HG03064 (cell line): ENCODE data around the gene EMD.

Experiments
- ATAC-seq: cut with Tn5 transposase; IDR thresholded peaks from one replicate; pipeline ENCODE4 v1.9.1; 2021; ENCODE audit warnings: low read depth; ENCODE audit not compliant: unreplicated experiment

Gene EMD

DNA sequence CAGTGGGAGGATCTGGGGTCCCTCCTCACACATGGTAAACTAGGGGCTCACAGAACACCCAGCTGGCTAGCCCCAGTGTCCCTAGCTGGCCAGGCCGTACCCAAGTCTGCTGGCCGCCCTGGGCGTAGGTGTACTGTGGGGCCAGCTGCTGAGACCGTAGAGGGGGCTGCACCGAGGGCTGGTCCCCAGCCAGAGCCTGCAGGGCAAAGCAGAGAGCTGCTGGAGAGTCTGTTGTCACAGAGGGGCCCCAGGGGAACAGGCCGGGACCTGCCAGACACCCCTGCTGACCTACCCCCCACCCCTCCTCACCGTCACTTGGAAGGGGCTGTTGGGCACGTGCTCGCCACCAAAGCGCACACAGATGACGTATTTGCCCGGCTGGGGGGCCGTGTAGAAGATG lies 24.6 kb upstream of the EMD start:
- no peak for ATAC-seq

DNA sequence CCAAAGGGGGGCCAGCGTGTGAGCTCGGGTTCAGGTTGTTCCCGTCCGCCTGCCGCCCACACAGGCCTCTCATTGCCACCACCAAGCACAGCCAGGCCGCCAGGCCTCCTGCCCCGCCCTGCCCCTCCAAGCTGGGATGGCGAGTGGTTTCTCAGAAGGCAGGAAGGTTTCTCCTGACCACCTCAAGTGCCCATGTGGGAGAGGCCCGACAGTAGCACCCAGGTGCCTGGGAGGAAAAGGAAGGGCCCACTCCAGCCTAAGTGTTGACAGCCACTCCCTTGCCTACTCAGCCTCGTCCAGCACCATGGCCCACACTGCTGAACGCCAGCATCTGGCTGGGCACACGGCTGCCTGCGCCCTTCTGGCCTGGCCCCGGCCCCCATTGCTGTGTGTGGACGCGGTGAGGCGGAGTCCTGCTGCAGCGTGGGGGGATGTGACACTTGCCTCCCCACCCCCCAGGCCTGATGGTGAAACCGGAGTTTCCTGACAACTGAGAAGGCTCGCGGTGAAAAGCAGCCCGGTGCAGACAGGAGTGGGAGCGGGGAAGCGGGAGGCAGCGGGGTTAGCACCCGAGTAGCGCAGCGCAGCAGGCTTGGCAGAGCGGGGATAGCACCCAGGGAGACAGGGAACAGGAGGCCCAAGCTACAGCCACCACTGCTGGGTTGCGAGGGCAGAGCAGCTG lies 23.9 kb upstream of the EMD start:
- no peak for ATAC-seq

DNA sequence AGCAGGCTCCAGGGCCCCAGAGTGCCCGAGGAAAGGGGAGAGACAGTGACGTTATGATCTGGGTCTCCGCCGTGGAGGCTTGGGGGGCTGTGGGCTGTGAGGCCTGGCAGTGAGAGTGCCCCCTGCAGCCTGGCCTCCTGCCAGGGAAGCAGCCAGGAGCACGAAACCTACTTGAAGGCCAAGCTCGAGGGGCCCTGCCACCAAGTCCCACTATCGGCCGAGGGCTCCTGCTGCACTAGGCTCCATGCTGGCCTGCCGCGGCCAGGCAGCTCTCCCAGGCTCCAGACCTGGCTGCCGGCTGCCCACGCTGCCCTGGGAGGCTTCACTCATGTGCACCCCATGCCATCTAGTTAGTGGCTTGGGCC lies 23.3 kb upstream of the EMD start:
- no peak for ATAC-seq

DNA sequence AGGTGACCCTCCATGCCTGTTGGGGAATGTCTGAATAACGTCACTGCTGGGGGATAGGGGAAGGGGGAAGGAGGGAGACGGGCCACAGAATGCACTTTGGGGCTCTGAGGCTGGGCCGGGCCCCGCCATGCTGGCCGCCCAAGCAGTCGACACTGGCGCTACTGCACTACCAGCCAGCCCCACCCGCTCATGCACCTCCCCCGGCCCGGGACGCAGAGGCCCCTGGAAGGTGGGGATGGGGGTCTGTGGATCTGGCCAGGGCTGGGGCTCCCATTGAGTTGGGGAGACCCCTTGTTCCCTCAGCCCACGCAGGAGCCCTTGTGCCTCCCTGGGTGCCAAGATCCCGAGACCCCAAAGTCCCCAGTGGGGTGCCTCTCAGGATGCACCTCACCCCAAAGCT lies 22.5 kb upstream of the EMD start:
- no peak for ATAC-seq

DNA sequence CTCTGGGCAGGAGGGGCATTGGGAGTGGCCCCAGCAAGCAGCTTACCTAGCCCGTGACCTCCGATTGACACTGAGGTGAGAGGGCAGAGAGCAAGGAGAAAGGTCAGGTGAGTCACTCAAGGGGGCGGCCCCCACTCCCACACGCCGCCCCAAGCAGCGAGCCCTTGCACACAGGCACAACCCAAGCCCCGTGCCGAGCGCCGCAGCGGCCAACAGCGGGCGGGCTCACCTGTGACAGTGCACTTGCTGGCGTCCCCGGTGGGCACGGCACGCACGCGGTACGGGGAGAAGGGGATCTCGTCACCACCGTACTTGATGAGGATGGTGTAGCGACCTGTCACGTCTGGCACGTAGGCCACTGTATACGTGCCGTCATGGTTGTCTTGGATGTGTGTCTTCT lies 21.9 kb upstream of the EMD start:
- no peak for ATAC-seq

DNA sequence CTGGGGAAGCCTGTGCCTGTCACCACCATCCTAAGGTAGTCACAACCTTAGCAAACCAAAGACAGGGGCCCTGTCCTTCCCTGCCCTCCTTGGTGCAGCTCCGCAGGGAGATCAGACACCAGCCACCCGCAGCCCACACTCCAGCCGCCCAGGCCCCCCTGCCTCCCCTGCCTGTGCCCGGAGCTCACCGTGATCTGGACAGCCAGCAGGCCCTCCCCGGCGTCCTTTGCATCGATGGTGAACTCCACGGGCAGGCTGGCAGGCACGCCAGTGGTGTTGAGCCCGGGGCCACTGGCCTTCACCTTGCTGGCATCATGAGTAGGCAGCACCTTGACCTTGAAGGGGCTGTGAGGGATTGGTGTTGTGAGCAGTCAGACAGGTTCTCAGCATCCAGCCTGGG lies 21.1 kb upstream of the EMD start:
- ATAC-seq = no peak

DNA sequence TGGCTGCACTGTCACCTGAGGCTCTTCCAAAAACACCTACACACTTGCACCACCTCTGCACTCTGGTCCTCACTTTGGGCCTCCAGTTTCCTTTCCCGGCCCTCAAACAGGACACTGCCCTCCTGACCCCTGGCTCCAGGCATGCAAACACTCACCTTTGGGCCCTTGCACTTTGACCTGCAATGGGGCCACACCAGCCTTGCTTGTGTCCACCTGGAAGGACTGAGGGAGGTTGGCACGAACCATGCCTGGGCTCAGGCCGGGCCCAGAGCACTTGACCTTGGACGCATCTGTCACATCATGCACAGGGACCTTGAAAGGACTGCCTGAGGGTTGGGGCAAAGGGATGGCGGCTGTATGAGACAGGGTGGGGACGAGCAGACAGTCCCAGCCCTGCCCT lies 20.3 kb upstream of the EMD start:
- no peak for ATAC-seq

DNA sequence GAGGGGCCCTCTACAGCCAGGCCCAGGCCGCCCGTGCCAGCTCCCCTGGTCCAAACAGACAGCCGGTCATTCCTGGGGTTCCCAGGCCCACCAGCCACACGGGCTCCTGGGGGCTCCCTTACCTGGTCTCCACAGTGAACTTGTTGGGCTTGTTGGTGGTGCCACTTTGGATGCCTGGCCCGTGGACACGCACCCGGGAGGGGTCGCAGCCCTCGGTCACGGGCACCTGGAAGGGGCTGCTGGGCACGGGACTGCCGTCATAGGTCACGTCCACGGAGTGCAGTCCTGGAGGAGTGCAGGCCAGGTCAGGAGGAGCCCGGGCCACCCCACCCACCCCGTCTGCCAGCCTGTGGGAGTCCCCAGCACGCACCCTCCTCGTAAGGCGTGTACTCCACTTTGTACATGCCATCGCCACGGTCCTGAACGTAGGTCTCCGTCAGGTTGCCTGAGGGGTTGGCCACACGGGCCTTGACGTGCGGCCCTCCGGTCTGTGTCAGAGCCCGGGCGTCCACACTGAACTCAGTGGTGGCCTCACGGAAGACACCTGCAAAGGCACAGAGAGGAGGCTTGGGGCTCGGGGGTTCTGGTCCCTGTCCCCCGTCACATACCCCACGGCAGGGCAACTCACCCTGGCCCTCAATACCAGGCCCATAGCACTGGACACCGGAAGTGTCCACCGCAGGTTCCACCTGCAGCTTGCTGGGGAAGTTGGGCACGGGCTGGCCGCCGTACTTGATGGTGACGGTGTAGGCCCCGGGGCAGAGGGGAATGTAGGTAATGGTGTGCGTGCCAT lies 19.5 kb upstream of the EMD start:
- no peak for ATAC-seq

DNA sequence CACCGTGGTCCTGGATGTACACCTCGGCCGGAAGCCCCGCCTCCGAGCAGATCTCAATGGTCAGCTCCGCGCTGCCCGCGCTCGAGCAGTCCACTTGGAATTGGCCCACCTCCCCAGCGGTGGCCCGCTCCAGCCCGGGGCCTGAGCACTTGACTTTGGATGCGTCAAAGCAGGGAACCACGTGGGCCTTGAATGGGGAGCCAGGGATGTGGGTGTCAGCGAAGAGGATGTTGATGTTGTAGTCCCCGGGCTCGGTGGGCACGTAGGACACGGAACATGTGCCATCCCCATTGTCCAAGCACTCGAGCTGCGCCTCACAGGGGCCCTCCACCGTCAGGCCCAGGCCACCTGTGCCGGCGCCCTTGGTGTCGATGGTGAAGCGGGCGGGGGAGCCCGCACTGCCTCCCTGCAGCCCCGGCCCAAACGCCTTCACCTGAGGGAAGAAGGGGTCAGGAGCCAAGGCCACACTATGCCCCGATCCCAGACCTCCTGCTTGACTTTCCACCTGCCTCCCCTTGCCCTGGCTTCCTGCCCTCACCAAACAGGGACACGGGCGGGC lies 18.9 kb upstream of the EMD start:
- no peak for ATAC-seq

DNA sequence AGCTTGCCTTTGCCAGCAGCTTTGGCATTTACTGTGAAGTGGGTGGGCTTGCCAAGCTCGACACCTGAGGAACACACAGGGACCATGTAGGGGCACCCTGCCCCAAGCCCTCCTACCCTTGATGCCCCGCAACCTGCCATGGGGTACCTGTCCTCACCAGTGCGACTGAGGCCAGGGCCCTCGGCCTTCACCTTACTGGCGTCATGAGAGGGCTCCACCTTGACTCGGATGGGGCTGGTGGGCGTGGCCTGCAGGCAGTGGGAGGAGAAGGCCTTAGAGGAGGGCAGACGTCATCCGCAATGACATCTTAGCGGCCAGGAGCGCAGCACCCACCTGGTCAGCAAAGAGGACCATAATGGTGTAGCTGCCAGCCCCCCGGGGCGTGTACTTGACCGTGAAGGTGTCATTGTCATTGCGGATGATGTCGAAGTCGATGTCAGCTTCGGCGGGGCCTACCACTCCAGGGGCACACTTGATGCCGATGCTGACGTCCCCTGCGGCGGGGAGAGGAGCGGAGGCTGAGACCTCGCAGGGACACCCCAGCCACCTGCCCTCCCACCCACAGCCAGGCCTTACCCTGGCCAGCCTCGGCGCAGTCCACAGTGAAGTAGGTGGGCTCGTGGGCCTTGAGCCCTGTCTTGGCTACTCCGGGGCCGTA lies 16.9 kb upstream of the EMD start:
- no peak for ATAC-seq

DNA sequence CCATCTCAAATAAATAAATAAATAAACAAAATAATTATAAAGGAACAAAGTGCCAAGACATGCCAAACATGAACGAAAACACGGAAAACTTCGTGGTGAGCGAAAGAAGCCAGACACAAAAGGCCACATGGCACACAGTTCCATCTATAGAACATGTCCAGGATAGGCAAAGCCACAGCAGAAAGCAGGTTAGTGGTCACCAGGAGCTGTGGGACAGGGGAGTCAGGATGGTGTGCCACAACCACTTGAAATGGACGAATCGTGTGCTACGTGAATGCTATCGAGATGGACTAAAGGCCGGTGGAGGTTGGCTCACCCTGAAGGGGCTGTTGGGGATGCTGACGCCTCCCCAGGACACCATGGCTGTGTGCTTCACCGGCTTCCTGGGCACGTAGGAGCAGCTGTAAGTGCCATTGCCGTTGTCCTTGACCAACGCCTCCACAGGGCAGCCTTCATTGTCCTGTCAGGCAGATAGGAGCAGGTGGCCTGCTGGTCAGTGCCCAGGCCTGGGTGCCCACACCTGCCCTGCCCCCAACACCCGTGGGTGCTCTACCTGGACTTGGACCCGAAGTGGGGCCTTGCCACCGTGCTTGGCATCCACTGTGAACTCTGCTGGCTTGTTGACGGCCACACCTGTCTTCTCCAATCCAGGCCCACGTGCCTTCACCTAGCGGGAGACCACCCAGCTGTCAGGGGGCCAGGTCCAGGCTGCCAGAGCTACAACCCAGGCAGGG lies 15.2 kb upstream of the EMD start:
- ATAC-seq = no peak

DNA sequence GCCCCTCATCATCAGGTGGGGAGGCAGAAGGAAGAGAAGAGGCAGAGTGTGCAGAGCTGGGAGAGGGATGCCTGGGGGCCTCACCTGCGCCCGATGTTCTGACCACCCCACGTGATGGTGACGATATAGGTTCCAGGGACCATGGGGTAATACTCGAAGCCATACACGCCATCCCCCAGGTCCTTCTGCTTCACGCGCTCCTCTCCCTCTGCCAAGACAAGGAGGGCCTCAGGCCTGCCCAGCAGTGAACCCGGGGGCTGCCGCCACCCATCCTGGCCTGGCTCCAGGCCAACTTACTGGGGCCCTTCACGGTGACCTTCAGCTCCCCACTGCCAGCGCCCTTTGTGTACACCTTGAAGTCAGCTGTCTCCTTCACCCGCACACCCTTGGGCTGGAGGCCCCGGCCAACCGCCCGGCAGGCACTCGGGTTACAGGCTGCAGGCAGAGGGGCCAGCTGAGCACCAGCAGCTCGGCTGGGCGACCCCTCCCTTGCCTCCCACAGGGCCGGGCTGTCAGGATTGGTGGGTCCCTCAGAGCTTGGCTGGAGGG lies 14.0 kb upstream of the EMD start:
- ATAC-seq = no peak

DNA sequence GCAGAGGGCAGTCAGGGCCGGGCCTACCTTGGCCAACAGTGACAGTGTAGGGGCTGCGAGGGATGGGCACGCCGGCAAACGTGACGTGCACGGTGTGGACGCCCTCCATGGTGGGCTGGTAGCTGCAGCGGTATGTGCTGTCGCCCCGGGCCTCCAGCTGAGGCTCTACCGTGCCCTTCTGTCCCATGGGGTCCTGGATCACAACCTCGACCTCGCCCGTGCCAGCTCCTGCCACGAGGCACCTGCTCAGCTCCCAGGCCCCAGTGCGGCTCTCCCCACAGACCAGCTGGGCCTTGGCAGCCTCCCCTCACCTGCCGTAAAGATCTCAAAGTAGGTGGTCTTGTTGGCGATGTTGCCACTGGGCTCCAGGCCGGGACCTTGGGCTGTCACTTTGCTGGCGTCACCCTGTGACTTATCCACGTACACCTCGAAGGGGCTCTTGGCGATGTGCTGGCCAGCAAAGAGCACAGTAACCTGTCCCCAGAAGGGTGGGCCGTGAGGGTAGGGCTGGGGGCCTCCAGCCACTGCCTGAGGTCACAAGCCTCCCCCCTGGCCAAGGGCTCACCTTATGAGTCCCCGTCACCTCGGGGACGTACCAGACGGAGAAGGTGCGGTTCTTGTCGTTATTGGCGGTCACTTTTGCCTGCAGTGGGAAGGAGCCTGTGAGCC lies 13.0 kb upstream of the EMD start:
- ATAC-seq = no peak

DNA sequence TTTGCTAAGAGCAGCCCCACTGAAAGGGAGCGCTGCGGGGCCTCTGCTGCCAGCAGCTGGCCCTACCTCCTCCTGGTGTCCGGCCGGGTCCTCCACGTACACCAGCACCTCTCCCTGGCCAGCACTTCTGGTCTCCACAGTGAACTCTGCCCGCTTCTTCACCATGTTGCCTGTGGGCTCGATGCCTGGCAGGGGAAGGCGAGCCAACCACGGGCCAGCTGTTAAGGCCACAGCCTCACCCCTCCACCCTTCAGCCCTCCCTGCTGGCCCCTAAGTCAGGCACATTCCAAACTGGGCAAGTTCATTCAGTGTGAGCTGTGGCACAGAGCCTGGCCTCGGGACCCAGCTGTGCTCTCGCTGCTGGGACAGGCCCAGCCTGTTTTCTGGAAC lies 12.4 kb upstream of the EMD start:
- no peak for ATAC-seq

DNA sequence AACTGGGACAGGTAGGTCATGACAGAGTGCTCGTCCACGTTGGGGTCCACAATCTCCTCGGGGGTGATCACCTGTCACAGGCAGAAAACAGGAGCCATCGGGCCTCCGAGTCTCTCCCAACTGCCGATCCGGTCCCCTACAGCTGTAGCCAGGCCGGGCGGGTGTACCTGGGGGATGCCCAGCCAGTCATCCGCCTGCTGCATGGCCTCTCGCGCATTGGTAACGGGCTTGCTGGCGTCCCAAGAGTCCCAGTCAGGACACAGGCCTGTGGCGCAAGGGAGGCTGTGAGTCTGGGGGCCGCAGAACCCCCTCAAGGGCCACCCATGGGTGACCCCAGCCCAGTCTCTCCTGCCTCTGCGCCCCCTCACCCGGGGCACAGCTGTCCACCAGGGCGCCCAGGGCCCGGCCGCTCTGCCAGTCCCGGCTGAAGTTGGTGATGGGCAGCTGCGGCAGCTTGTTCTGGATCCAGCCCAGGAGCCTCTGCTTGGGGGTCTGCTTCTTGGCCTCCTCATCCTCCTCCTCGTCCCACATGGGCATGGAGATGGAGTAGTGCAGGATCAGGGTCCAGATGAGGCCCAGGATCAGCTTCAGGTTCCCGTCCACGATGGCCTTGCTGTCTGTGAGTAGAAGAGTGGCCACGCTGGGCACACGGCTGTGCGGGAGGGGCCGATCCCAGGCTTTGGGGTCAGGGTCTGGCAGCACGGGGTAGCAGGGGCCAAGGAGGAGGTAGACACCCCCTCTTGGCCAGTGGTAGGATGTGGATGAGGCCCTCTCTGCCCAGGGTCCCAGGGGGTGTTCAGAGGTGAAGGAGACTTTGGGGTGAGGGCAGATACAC lies 11.4 kb upstream of the EMD start:
- no peak for ATAC-seq

DNA sequence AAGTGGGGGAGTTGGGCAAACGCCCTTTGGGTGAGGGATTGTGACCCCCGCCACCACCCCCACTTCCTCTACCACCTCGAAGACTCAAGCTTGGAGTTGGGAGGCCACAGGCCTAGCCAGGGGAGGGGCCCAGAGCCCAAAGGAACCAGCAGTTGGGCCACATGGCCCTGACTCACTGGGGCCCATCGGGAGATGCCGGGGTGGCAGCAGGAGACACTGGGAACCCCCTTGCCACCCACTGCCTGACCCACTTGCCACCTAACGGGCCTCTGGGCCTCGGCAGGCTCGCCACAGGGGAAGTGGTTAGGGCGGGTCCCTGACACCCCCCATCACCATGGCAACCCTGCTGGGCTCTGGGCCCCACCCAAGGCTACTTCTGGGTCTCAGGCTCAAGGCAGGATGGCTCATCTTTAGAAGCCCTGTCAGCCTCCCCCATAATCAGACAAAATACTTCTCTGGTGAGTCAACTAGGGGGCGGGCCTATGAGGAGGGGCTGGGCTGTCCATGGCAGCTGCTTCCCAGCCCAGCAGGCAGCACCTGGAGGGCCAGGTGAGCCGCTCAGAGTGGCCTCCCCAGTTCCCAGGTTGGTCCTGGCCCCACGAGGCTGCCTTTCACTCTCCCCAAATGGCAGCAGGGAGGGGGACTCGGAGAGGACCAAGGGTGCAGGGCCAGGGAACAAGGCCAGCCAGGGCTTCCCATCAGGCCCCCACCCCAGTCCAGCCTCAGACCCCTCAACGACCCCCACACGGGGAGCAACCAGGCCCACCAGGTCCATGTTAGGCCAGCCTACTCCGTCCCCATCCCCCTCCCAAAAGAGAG lies 10.3 kb upstream of the EMD start:
- no peak for ATAC-seq

DNA sequence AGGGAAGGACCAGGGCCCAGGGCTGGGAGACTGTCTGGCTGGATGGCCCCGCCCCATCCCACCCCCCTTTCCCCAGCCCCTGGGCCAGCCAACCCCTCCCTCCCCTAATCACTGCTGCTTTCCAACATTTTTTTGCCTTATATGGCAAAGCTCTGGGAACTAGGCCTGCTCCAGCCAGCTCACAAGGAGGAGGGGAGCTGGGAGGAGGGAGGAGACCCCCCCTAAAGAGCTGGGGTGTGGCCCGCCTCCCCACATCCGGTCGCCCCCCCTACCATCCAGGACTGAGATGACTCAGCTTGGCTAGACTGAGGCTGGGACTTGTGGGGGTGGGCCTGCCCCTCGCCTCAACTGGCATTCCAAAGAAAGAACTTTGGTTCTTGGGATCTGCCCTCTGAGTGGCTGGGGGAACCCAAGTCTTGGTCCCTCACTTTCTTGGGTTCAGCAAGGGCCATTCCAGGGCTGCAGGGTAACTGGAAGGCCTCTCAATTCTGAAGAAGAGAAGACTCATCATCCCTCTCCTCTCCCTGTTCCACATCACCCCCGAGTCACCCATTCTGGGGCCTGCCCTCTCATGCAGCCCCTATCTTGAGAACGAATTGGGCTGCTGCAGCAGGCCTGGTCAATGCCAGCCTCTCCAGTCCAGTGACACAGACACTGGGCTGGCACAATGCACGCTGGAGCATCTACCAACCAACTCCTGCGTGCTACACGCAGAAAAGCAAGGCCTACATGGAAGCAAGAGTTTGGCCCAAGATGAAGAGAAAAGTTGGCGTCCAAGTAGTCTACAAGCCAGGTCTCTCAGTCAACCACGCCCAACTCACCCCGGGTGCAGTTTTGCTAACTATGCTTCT lies 9.4 kb upstream of the EMD start:
- ATAC-seq = no peak
